Prostate gland (tissue), 2 donors: ENCODE data around the gene BCL7B. TPM values are rescaled to one million over a fixed set of nuclear protein-coding genes. Genes with fewer than 3 reads are reported as not detected.
"Not testable (repeated sequence)": the region's sequence is repeated elsewhere in the genome, so short reads cannot be mapped to it uniquely, and the experiment has no call there.

Experiments
- DNase-seq: peaks from one replicate; pipeline ENCODE4 v3.0.0-alpha.2; 2019; ENCODE audit warnings: low spot score
- H3K27ac ChIP-seq, 2 donors: fragments of 200-600 bp; sonication (generic); 2 replicates each; pipeline ENCODE4 v1.5.1; 2017 to 2019
- H3K27me3 ChIP-seq: fragments of 200-600 bp; sonication (generic); replicated peaks from 2 replicates; pipeline ENCODE4 v1.5.1; 2019; ENCODE audit not compliant: insufficient read depth
- H3K36me3 ChIP-seq, 2 donors: fragments of 200-600 bp; sonication (generic); 1 replicate in 1 of 2; 2 replicates in 1 of 2; pipeline versions ENCODE4 v1.5.1 to v1.8.1; 2017 to 2019
- H3K4me1 ChIP-seq: fragments of 200-600 bp; sonication (generic); replicated peaks from 2 replicates; pipeline ENCODE4 v1.5.1; 2019
- H3K4me3 ChIP-seq, 2 donors: fragments of 200-600 bp; sonication (generic); 2 replicates each; pipeline ENCODE4 v1.5.1; 2017 to 2019
- H3K9me3 ChIP-seq: fragments of 200-600 bp; sonication (generic); 2 replicates; pipeline ENCODE4 v1.5.1; 2017
- CTCF ChIP-seq, 4 experiments: fragments of 200-600 bp in 2 of 4; fragments of 450-650 bp in 2 of 4; sonication (generic) in 2 of 4; IDR thresholded peaks; 1 replicate in 3 of 4; 2 replicates in 1 of 4; pipeline ENCODE4 v1.5.1; 2016 to 2019; ENCODE audit warnings: antibody characterized with exemption in 4 of 4, mild to moderate bottlenecking in 2 of 4, moderate library complexity in 2 of 4
- POLR2A ChIP-seq: fragments of 450-650 bp; IDR thresholded peaks from one replicate; pipeline ENCODE4 v1.6.1; 2016; ENCODE audit warnings: antibody characterized with exemption, mild to moderate bottlenecking
- POLR2AphosphoS5 ChIP-seq: sonication (generic); formaldehyde crosslinking; IDR thresholded peaks from one replicate; pipeline ENCODE4 v1.6.1; 2017; ENCODE audit warnings: antibody characterized with exemption
- WGBS: methylation state at CpG from one replicate; pipeline ENCODE4 v1.1.5; 2018; 5-methylcytosine and 5-hydroxymethylcytosine counted together
- intact Hi-C: fragments of 100-400 bp; cut with DNase I; formaldehyde crosslinking; loops from one replicate; pipeline ENCODE4 v1.14.2; 2022
- total RNA-seq, 2 donors: library from RNA; depleted of rRNA; stranded (reverse); fragments of >200 nt; gene quantifications; one replicate each; pipeline ENCODE4 v1.1.0, GENCODE V29; 2016

The BCL7B gene
- total RNA-seq, 2 donors from 2014 or later = 78.7 to 105 TPM

DNA sequence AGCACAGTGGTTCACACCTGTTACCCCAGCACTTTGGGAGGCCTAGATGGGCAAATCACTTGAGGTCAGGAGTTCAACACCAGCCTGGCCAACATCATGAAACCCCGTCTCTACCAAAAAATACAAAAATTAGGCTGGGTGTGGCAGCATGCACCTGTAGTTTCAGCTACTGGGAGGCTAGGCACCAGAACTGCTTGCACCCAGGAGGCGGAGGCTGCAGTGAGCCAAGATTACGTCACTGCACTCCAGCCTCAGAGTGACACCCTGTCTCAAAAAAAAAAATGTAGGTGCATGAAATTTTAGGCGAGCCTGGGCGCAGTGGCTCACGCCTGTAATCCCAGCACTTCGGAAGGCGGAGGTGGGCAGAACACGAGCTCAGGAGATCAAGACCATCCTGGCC lies 9.6 kb downstream of the BCL7B start:
- no peaks in the 10 kb centered on the region for H3K4me1 ChIP-seq
- H3K27ac ChIP-seq = no peak overlapping the region
- no peaks in the 10 kb centered on the region for H3K36me3 ChIP-seq
- no peaks in the 10 kb centered on the region for H3K27me3 ChIP-seq
- TF ChIP-seq CTCF (IDR thresholded peaks at IDR 0.05) (no peak), POLR2AphosphoS5 (no peak), POLR2A (no peak)
- no peaks in the 10 kb centered on the region for H3K9me3 ChIP-seq
- WGBS = 93% methylated on average over 9 of the region's 9 CpGs
- no peak overlapping the region for H3K4me3 ChIP-seq
- intact Hi-C loops = no loop called here
- DNase-seq = no peak

DNA sequence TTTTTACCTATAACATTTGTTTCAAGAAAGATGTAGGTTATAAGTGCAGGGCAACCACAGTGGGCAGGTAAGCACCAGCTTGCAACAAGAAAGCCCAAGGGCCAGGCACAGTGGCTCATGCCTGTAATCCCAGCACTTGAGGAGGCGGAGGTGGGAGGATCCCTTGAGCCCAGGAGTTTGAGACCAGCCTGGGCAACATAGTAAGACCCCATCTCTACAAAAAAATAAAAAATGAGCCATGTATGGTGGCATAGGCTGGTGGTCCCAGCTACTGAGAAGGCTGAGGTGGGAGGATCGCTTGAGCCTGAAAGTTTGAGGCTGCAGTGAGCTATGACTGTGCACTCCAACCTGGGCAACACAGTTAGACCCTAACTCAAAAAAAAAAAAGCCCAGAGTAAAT lies 12.8 kb downstream of the BCL7B start:
- WGBS = 98% methylated on average over 2 of the region's 2 CpGs
- DNase-seq = no peak
- Histone ChIP-seq H3K9me3 (no peaks in the 10 kb centered on the region), H3K36me3 (peaks cover 1 to 4% of the 10 kb centered on the region in 2 donors), H3K27me3 (no peaks in the 10 kb centered on the region), H3K4me1 (no peaks in the 10 kb centered on the region), H3K4me3 (no peak overlapping the region), H3K27ac (no peak overlapping the region)
- intact Hi-C loops = no loop called here
- TF ChIP-seq CTCF (IDR thresholded peaks at IDR 0.05) = no peak
- no peak for TF ChIP-seq POLR2A
- TF ChIP-seq POLR2AphosphoS5 = no peak

DNA sequence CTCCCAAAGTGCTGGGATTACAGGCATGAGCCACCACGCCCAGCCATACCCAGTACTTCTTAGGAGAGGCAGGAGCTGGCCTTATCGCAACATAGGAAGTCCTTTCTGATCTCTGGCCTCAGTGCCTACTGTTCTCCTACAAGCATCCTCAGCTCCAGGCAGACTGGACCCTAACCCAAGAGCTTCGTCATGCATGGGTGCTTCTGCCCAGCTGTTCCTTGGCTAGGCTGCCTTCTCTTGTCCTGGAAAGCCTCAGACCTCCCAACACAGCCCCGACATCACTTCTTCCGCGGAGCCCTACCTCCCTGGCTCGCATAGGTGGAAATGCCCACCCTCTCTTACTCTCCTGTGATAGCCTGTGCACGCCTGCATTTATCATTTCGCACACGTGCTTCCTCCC lies 15.8 kb downstream of the BCL7B start:
- no peak for DNase-seq
- H3K4me1 ChIP-seq = no peaks in the 10 kb centered on the region
- TF ChIP-seq POLR2AphosphoS5 = no peak
- TF ChIP-seq CTCF (IDR thresholded peaks at IDR 0.05) = no peak
- no peak for TF ChIP-seq POLR2A
- peaks cover 14 to 29% of the 10 kb centered on the region in 2 donors for H3K36me3 ChIP-seq
- no peak overlapping the region for H3K27ac ChIP-seq
- H3K4me3 ChIP-seq = no peak overlapping the region
- H3K27me3 ChIP-seq = no peaks in the 10 kb centered on the region
- H3K9me3 ChIP-seq = no peaks in the 10 kb centered on the region
- intact Hi-C loops = no loop called here
- WGBS = 94% methylated on average over 10 of the region's 10 CpGs

GRCh38 chr7:73539709-73540108 lies 17.8 kb downstream of the BCL7B start:
- Histone ChIP-seq H3K9me3 (no peaks in the 10 kb centered on the region), H3K27ac (no peak overlapping the region), H3K27me3 (no peaks in the 10 kb centered on the region), H3K4me1 (no peaks in the 10 kb centered on the region), H3K36me3 (peaks cover 15 to 38% of the 10 kb centered on the region in 2 donors), H3K4me3 (no peak overlapping the region)
- TF ChIP-seq CTCF (IDR thresholded peaks at IDR 0.05) (no peak), POLR2AphosphoS5 (no peak), POLR2A (no peak)
- WGBS = 89% methylated on average over 13 of the region's 13 CpGs
- no peak for DNase-seq
- intact Hi-C loops = no loop called here

GRCh38 chr7:73538510-73538909 lies 19.0 kb downstream of the BCL7B start:
- H3K27me3 ChIP-seq, H3K9me3 ChIP-seq, H3K27ac ChIP-seq, intact Hi-C loops, H3K4me1 ChIP-seq, H3K4me3 ChIP-seq, DNase-seq: not testable (repeated sequence)
- peaks cover 15 to 38% of the 10 kb centered on the region in 2 donors for H3K36me3 ChIP-seq
- WGBS = 98% methylated on average over 2 of the region's 2 CpGs
